Stomach (tissue), 4 donors: Measurements from ENCODE around the gene CD209.

Source experiments
- EP300 ChIP-seq: sonication (generic); formaldehyde crosslinking; IDR thresholded peaks from one replicate; pipeline ENCODE4 v1.6.1; 2017; ENCODE audit warnings: antibody characterized with exemption
- POLR2A ChIP-seq, 4 donors: fragments of 450-650 bp; IDR thresholded peaks; one replicate each; pipeline ENCODE4 v1.6.1; 2016; ENCODE audit warnings: antibody characterized with exemption in 4 of 4, control low read depth in 2 of 4, mild to moderate bottlenecking in 1 of 4, moderate library complexity in 1 of 4
- POLR2AphosphoS5 ChIP-seq, 3 donors: sonication (generic); formaldehyde crosslinking; IDR thresholded peaks; one replicate each; pipeline ENCODE4 v1.6.1; 2016; ENCODE audit warnings: antibody characterized with exemption in 3 of 3
- TF ChIP-seq, protein P1 (sequence below), 7 experiments: fragments of 450-650 bp in 4 of 7; fragments of 200-600 bp in 3 of 7; sonication (generic) in 3 of 7; IDR thresholded peaks; one replicate each; pipeline ENCODE4 v1.5.1; 2016 to 2019; ENCODE audit warnings: antibody characterized with exemption in 7 of 7, control low read depth in 2 of 7, mild to moderate bottlenecking in 1 of 7

DNA sequence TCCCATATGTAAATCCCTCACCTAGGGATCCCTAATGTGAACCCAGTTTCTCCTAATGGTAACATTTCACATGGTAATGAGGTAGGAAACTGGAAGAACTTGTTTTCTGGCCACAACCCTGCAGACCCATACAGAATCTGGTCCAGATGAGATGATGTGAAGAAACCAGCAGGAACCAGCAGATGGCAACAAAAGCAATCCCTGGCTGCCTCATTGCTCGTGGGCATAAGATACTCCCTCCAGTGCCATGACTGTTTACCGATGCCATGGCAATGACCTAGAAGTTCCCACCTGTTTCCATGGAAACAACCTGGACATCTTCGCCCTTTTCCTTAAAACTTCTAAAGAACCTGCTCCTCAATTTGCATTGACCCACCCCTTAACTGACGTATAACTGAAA, 1.4 kb upstream of the CD209 start:
- TF ChIP-seq POLR2A (IDR thresholded peaks at IDR 0.05), result no peak
- TF ChIP-seq, protein P1, sequence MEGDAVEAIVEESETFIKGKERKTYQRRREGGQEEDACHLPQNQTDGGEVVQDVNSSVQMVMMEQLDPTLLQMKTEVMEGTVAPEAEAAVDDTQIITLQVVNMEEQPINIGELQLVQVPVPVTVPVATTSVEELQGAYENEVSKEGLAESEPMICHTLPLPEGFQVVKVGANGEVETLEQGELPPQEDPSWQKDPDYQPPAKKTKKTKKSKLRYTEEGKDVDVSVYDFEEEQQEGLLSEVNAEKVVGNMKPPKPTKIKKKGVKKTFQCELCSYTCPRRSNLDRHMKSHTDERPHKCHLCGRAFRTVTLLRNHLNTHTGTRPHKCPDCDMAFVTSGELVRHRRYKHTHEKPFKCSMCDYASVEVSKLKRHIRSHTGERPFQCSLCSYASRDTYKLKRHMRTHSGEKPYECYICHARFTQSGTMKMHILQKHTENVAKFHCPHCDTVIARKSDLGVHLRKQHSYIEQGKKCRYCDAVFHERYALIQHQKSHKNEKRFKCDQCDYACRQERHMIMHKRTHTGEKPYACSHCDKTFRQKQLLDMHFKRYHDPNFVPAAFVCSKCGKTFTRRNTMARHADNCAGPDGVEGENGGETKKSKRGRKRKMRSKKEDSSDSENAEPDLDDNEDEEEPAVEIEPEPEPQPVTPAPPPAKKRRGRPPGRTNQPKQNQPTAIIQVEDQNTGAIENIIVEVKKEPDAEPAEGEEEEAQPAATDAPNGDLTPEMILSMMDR (IDR thresholded peaks at IDR 0.05), result no peak
- no peak for TF ChIP-seq EP300
- TF ChIP-seq POLR2AphosphoS5 (IDR thresholded peaks at IDR 0.05), result no peak
